ENCODE data around the gene ACTR1B. TPM values are rescaled to one million over a fixed set of nuclear protein-coding genes. Genes with fewer than 3 reads are reported as not detected.

ACTR1B gene
- total RNA-seq, 1 donor from 2014 or later, result 30.3 TPM

DNA sequence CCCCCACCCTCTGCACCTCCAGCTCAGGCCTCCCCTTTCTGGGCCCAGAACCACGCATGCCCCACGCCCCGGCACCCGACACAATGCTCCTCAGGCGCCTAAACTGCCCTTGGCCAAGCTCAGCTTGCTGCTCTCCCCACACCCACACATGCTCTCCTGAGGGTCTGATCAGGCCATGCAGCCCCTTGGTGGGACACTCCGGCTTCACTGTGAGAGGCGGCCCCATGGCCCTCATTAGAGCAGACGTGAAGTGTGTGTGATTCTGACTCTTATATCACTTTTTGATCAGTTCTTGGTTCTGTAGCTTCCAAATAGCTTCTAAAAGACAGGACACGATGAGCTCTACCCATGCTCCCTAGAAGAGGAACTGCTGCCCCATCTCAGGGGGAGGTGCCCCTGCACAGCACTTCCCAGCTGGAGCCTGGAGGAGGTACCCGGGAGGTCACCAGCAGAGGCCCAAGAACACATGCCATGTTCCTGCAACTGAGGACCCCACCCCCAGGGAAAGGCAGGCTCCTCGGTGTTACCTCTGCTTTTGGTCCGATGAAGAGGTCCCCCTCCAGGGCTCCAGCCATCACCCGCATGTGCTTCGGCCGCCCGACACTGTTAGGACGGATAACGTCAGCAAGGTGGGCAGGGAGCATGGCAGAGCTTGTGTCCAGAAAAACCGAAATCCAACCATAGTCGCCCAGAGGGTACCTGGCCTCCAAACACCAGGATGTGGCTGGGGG lies 3.6 kb downstream of the ACTR1B start:
- Histone ChIP-seq H3K4me1 (ENCODE audit: control insufficient read depth in 3 of 3, insufficient read depth in 3 of 3, low read length in 3 of 3) (peaks cover 22 to 33% (median 30%) of the 10 kb centered on the region in 3 donors), H3K36me3 (ENCODE audit: control insufficient read depth in 3 of 3, insufficient read depth in 3 of 3, low read length in 3 of 3) (peaks cover 41 to 49% (median 42%) of the 10 kb centered on the region in 3 donors), H3K9ac (ENCODE audit: low read depth in 1 of 3, low read length in 3 of 3) (no peak overlapping the region), H3K27me3 (ENCODE audit: control insufficient read depth in 3 of 3, insufficient read depth in 3 of 3, low read length in 3 of 3) (no peaks in the 10 kb centered on the region), H3K9me3 (ENCODE audit: control insufficient read depth in 3 of 3, low read length in 3 of 3) (no peaks in the 10 kb centered on the region), H3K4me3 (ENCODE audit: low read length in 3 of 3) (no peak overlapping the region), H3K27ac (ENCODE audit: low read depth, low read length) (no peak overlapping the region)

DNA sequence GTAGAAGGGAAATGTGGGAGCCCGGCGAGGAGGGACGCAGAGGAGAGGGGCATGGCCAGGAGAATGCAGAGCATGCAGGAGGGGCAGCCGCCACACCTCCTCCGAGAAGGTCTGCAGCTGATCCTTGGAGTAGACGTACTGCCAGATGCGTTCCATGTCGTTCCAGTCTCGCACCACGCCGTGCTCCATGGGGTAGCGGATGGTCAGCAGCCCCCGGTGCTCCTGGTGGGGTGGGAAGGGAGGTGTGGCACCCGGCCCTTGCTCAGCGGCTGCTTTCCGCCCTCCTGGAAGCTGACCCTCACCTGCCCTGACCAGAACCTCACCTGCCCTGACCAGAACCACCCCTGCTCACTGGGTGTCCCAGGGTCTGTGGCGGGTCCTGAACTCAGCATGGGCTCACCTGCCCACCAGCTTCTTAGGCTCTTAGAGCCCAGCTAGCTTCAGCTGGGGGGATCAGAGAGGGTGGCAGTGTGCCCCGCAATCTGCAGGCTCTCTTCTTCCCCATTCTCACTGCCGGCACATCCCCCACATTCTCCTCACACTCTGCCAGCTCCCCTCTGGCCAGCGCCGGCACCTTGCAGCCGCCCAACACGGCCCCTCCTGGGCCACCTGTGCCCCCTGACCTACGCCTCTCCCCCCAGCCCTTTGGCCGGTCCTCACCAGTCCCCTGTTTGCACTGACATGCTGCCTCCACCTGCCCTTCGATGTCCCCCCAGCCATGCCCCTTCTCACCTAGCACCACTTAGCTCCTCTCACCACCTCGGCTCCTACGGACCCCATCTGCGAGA lies 4.4 kb downstream of the ACTR1B start:
- Histone ChIP-seq H3K27ac (ENCODE audit: low read depth, low read length) (no peak overlapping the region), H3K4me3 (ENCODE audit: low read length in 3 of 3) (no peak overlapping the region), H3K27me3 (ENCODE audit: control insufficient read depth in 3 of 3, insufficient read depth in 3 of 3, low read length in 3 of 3) (no peaks in the 10 kb centered on the region), H3K36me3 (ENCODE audit: control insufficient read depth in 3 of 3, insufficient read depth in 3 of 3, low read length in 3 of 3) (peaks cover 45 to 55% (median 47%) of the 10 kb centered on the region in 3 donors), H3K4me1 (ENCODE audit: control insufficient read depth in 3 of 3, insufficient read depth in 3 of 3, low read length in 3 of 3) (peaks cover 22 to 33% (median 28%) of the 10 kb centered on the region in 3 donors), H3K9ac (ENCODE audit: low read depth in 1 of 3, low read length in 3 of 3) (no peak overlapping the region), H3K9me3 (ENCODE audit: control insufficient read depth in 3 of 3, low read length in 3 of 3) (no peaks in the 10 kb centered on the region)

DNA sequence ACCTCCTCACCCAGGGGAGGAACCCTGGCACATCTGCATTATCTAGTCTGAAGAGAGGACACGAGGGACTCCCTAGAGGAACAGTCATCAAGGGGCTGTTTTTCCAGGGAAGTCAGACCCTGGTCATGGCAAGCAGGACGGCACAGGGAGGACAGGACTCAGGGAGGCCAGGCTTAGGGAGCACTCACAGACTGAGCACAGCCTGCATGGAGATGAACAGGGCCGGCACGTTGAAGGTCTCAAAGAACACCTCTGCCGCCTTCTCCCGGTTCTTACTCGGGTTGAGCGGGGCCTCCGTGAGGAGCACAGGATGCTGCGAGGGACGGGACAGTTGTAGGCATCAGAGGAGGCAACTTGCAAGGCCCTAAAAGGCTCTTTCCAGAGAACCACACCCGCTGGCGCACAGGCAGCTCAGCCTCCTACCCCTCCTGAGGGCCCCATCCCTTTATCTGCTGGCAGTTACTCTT lies 5.1 kb downstream of the ACTR1B start:
- no peaks in the 10 kb centered on the region for H3K27me3 ChIP-seq (ENCODE audit: control insufficient read depth in 3 of 3, insufficient read depth in 3 of 3, low read length in 3 of 3)
- H3K4me1 ChIP-seq (ENCODE audit: control insufficient read depth in 3 of 3, insufficient read depth in 3 of 3, low read length in 3 of 3), result peaks cover 22 to 33% (median 28%) of the 10 kb centered on the region in 3 donors
- peaks cover 51 to 60% (median 54%) of the 10 kb centered on the region in 3 donors for H3K36me3 ChIP-seq (ENCODE audit: control insufficient read depth in 3 of 3, insufficient read depth in 3 of 3, low read length in 3 of 3)

DNA sequence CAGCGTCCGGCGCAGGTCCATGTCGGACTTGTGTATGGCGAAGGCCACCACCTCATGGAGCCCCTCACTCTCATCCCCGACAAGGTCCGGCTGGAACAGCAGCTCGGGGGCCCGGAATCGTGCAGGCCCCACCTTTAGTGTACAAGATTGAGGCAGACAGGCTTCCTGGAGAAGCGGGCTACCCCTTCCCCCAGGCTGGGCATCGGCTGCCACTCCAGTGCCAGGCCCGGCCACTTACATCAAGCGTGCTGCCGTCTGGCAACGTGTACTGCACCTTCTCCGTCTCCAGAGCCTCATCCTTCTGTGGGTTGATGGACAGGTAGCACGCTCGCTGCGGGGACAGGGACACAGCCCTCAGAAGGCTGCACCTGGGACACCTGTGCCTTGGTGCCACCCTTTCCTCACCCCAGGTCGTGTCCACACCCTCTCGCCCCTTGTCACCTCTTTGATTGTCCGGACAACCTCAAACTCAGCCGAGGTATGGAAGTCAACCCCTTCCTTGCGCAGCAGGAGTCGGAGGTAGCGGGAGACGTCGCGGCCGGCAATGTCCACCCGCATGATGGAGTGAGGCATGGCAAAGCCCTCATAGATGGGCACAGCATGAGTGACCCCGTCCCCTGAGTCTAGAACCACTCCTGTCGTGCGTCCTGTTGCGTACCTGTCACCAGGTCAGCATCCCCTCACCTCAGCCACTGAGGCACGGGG lies 5.7 kb downstream of the ACTR1B start:
- Histone ChIP-seq H3K4me1 (ENCODE audit: control insufficient read depth in 3 of 3, insufficient read depth in 3 of 3, low read length in 3 of 3) (peaks cover 21 to 32% (median 27%) of the 10 kb centered on the region in 3 donors), H3K27ac (ENCODE audit: low read depth, low read length) (no peak overlapping the region), H3K4me3 (ENCODE audit: low read length in 3 of 3) (no peak overlapping the region), H3K36me3 (ENCODE audit: control insufficient read depth in 3 of 3, insufficient read depth in 3 of 3, low read length in 3 of 3) (peaks cover 51 to 60% (median 54%) of the 10 kb centered on the region in 3 donors), H3K9ac (ENCODE audit: low read depth in 1 of 3, low read length in 3 of 3) (no peak overlapping the region), H3K27me3 (ENCODE audit: control insufficient read depth in 3 of 3, insufficient read depth in 3 of 3, low read length in 3 of 3) (no peaks in the 10 kb centered on the region), H3K9me3 (ENCODE audit: control insufficient read depth in 3 of 3, low read length in 3 of 3) (peaks cover 0 to 5% (median 0%) of the 10 kb centered on the region in 3 donors)

More for the DNA sequence above, 5.1 kb downstream of the ACTR1B start:
- H3K4me3 ChIP-seq (ENCODE audit: low read length in 3 of 3), result no peak overlapping the region
- H3K9me3 ChIP-seq (ENCODE audit: control insufficient read depth in 3 of 3, low read length in 3 of 3), result peaks cover 0 to 5% (median 0%) of the 10 kb centered on the region in 3 donors
- H3K9ac ChIP-seq (ENCODE audit: low read depth in 1 of 3, low read length in 3 of 3), result no peak overlapping the region
- H3K27ac ChIP-seq (ENCODE audit: low read depth, low read length), result no peak overlapping the region

DNA sequence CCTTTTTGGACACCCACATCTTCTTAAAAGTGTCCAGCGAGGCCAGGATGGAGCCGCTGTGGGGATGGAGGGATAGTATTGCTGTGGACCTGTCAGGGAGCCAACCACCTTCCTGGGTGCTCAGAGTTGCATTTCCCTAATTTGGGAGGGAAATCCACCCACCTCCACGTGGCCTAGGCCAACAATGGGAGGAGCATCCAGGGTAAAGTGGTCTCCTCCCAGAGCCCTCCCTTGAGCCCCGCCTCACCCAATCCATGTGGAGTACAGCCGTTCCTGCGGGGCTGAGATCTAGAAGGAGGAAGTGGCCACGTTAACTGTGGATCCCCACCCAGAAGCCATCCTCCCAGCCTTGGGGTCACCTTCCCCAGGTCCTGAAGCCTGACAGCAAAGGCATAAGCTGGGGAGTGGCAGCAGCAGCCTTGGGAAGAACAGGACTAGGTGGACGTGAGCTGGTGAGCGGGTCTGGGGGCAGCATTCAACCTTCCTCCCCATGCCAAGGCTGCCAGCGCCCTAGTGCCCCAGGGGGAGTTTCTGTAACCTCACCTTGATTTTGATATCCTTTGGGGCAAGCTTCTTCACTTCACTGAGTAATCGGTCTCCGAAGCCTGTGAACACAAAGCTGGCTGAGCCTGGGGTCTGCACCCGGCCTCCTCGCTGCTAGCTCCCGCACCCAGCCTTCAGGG lies 6.8 kb downstream of the ACTR1B start:
- Histone ChIP-seq H3K9ac (ENCODE audit: low read depth in 1 of 3, low read length in 3 of 3) (no peak overlapping the region), H3K4me3 (ENCODE audit: low read length in 3 of 3) (no peak overlapping the region), H3K4me1 (ENCODE audit: control insufficient read depth in 3 of 3, insufficient read depth in 3 of 3, low read length in 3 of 3) (peaks cover 10 to 21% (median 16%) of the 10 kb centered on the region in 3 donors), H3K36me3 (ENCODE audit: control insufficient read depth in 3 of 3, insufficient read depth in 3 of 3, low read length in 3 of 3) (peaks cover 51 to 60% (median 54%) of the 10 kb centered on the region in 3 donors), H3K27me3 (ENCODE audit: control insufficient read depth in 3 of 3, insufficient read depth in 3 of 3, low read length in 3 of 3) (no peaks in the 10 kb centered on the region), H3K27ac (ENCODE audit: low read depth, low read length) (no peak overlapping the region), H3K9me3 (ENCODE audit: control insufficient read depth in 3 of 3, low read length in 3 of 3) (peaks cover 0 to 5% (median 0%) of the 10 kb centered on the region in 3 donors)

DNA sequence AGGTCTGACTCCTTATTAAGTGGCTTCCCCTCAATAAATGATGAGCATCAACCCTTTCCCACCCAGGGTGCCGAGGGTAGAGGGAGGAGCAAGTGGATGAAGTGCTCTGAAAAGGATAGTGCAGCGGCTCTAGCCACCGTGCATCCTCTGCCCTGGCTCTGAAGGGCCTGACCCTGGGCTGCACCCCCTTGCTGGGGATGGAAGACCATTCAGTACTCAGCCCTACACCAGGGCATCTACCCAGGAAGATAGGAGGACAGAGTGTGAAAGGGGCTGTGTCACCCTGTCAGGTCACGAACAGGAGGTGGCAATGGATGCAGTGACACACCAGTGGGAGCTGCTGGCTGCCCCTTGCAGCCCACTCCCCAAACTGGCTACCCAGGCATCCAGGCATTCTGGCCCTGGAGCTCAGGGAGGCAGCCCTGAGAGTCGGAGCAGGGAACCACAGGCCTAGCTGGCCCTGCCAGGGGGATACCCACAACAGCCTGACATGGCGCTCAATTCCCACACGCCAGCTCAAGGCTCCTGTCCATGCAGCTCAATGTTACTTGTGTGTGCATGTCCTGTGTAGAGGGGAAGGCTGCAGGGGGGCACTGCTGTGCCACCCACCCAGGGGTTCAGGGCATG lies 7.6 kb downstream of the ACTR1B start:
- Histone ChIP-seq H3K36me3 (ENCODE audit: control insufficient read depth in 3 of 3, insufficient read depth in 3 of 3, low read length in 3 of 3) (peaks cover 51 to 60% (median 54%) of the 10 kb centered on the region in 3 donors), H3K4me1 (ENCODE audit: control insufficient read depth in 3 of 3, insufficient read depth in 3 of 3, low read length in 3 of 3) (peaks cover 2 to 13% (median 9%) of the 10 kb centered on the region in 3 donors), H3K9ac (ENCODE audit: low read depth in 1 of 3, low read length in 3 of 3) (no peak overlapping the region), H3K27me3 (ENCODE audit: control insufficient read depth in 3 of 3, insufficient read depth in 3 of 3, low read length in 3 of 3) (no peaks in the 10 kb centered on the region), H3K27ac (ENCODE audit: low read depth, low read length) (no peak overlapping the region), H3K4me3 (ENCODE audit: low read length in 3 of 3) (no peak overlapping the region), H3K9me3 (ENCODE audit: control insufficient read depth in 3 of 3, low read length in 3 of 3) (peaks cover 0 to 5% (median 0%) of the 10 kb centered on the region in 3 donors)

DNA sequence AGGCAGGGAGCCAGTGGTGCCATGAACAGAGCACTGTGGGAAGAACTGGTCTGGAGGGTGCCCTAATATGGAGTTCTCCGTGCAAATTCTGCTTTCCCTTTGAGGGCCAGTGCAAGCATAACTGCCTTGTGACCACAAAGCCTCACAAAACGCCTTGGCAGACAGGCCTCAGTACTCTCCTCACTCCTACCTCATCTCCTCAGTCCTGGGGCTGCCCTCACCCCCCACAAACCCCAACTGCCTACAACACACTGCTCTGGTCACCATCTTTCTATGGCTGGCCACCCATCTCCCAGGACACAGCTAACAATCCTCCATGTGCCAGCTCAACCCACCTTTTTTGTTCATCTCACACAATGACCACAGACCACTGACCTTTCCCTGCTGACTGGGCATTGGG lies 9.1 kb downstream of the ACTR1B start:
- no peaks in the 10 kb centered on the region for H3K27me3 ChIP-seq (ENCODE audit: control insufficient read depth in 3 of 3, insufficient read depth in 3 of 3, low read length in 3 of 3)
- no peak overlapping the region for H3K4me3 ChIP-seq (ENCODE audit: low read length in 3 of 3)
- H3K9ac ChIP-seq (ENCODE audit: low read depth in 1 of 3, low read length in 3 of 3), result no peak overlapping the region
- no peak overlapping the region for H3K27ac ChIP-seq (ENCODE audit: low read depth, low read length)
- H3K9me3 ChIP-seq (ENCODE audit: control insufficient read depth in 3 of 3, low read length in 3 of 3), result peaks cover 0 to 5% (median 0%) of the 10 kb centered on the region in 3 donors
- H3K4me1 ChIP-seq (ENCODE audit: control insufficient read depth in 3 of 3, insufficient read depth in 3 of 3, low read length in 3 of 3), result no peaks in the 10 kb centered on the region
- H3K36me3 ChIP-seq (ENCODE audit: control insufficient read depth in 3 of 3, insufficient read depth in 3 of 3, low read length in 3 of 3), result peaks cover 49 to 57% (median 56%) of the 10 kb centered on the region in 3 donors

DNA sequence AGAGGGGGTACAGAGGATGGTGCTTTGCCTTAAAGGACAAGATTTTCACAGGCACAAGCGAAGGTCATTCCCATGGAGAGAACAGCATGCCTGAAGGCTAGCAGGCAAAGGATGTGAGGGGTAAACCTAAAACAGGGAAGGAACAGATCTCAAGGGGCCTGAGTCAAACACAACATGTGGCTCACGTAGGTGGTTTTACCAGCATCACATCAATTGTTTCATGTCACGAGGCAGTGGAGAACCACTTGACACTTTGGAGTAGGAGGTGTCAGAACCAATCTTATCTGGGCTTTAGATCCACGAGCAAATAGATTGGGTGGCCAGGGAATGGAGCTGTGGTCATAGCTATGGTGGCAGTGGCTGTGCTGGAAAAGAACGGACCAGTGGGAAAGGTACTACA lies 9.5 kb downstream of the ACTR1B start:
- no peak overlapping the region for H3K27ac ChIP-seq (ENCODE audit: low read depth, low read length)
- no peak overlapping the region for H3K9ac ChIP-seq (ENCODE audit: low read depth in 1 of 3, low read length in 3 of 3)
- no peak overlapping the region for H3K4me3 ChIP-seq (ENCODE audit: low read length in 3 of 3)
- peaks cover 46 to 60% (median 60%) of the 10 kb centered on the region in 3 donors for H3K36me3 ChIP-seq (ENCODE audit: control insufficient read depth in 3 of 3, insufficient read depth in 3 of 3, low read length in 3 of 3)
- no peaks in the 10 kb centered on the region for H3K27me3 ChIP-seq (ENCODE audit: control insufficient read depth in 3 of 3, insufficient read depth in 3 of 3, low read length in 3 of 3)
- no peaks in the 10 kb centered on the region for H3K4me1 ChIP-seq (ENCODE audit: control insufficient read depth in 3 of 3, insufficient read depth in 3 of 3, low read length in 3 of 3)
- H3K9me3 ChIP-seq (ENCODE audit: control insufficient read depth in 3 of 3, low read length in 3 of 3), result peaks cover 0 to 5% (median 0%) of the 10 kb centered on the region in 3 donors

DNA sequence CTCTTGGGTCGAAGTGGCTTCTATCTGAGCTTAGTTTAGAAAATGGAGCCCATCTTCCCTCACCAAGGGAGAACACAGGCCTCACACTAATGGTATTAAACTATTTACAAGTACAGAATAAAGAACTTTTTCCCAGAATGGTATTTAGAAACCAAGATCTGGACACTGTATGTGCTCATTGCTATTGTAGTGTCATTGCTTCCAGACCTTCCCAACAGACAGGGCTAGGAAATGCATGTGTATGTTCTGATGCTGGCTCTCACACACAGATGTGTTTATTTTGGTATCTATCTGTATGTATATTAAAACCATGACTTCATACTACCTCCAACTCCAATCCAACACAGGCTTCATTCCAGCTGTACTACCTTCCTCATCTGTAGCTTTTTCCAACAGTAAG lies 10.0 kb downstream of the ACTR1B start:
- no peak overlapping the region for H3K9ac ChIP-seq (ENCODE audit: low read depth in 1 of 3, low read length in 3 of 3)
- H3K4me3 ChIP-seq (ENCODE audit: low read length in 3 of 3), result no peak overlapping the region
- no peaks in the 10 kb centered on the region for H3K27me3 ChIP-seq (ENCODE audit: control insufficient read depth in 3 of 3, insufficient read depth in 3 of 3, low read length in 3 of 3)
- peaks cover 47 to 60% (median 60%) of the 10 kb centered on the region in 3 donors for H3K36me3 ChIP-seq (ENCODE audit: control insufficient read depth in 3 of 3, insufficient read depth in 3 of 3, low read length in 3 of 3)
- H3K27ac ChIP-seq (ENCODE audit: low read depth, low read length), result no peak overlapping the region
- H3K9me3 ChIP-seq (ENCODE audit: control insufficient read depth in 3 of 3, low read length in 3 of 3), result peaks cover 0 to 5% (median 0%) of the 10 kb centered on the region in 3 donors
- H3K4me1 ChIP-seq (ENCODE audit: control insufficient read depth in 3 of 3, insufficient read depth in 3 of 3, low read length in 3 of 3), result no peaks in the 10 kb centered on the region
